ENCODE results near the gene NPY. TPM values are rescaled to one million over a fixed set of nuclear protein-coding genes. Genes with fewer than 3 reads are reported as not detected.

The NPY gene
- total and polyA plus RNA-seq, 4 donors: 0.47 TPM; not detected in 3

GRCh38 chr7:24325708-24326107 is 41.7 kb downstream of the NPY start:
- no peak for TF ChIP-seq GABPA (IDR thresholded peaks at IDR 0.05 in 1 of 2, conservative IDR thresholded peaks at IDR 0.05 in 1 of 2)
- no peak for TF ChIP-seq JUND (IDR thresholded peaks at IDR 0.05)
- TF ChIP-seq NR2F2 (IDR thresholded peaks at IDR 0.05): no peak
- no peak for TF ChIP-seq ATF3 (IDR thresholded peaks at IDR 0.05)
- no peak for TF ChIP-seq ZBTB33 (IDR thresholded peaks at IDR 0.05)
- TF ChIP-seq CTCF (IDR thresholded peaks at IDR 0.05; ENCODE audit: low read depth, low read length, missing input control): no peak
- Histone ChIP-seq H3K36me3 (ENCODE audit: control insufficient read depth in 4 of 4, insufficient read depth in 3 of 4, low read depth in 1 of 4, low read length in 3 of 4) (no peaks in the 10 kb centered on the region), H3K27me3 (ENCODE audit: control insufficient read depth in 4 of 4, insufficient read depth in 4 of 4, low read length in 3 of 4) (no peaks in the 10 kb centered on the region), H3K4me1 (ENCODE audit: control insufficient read depth in 4 of 4, insufficient read depth in 4 of 4, low read length in 3 of 4) (no peaks in the 10 kb centered on the region), H3K27ac (ENCODE audit: low read depth in 1 of 2, low read length in 2 of 2) (no peak overlapping the region), H3K9me3 (ENCODE audit: control insufficient read depth in 4 of 4, low read length in 3 of 4) (no peaks in the 10 kb centered on the region), H3K9ac (ENCODE audit: low read depth in 1 of 2, low read length in 2 of 2) (no peak overlapping the region), H3K4me3 (ENCODE audit: low read depth in 1 of 3, low read length in 3 of 3) (no peak overlapping the region)
- WGBS: 81% methylated on average over 5 of the region's 5 CpGs
- DNase-seq (ENCODE audit: low spot score): no peak

GRCh38 chr7:24328050-24328449 is 44.1 kb downstream of the NPY start:
- Histone ChIP-seq H3K4me1 (ENCODE audit: control insufficient read depth in 4 of 4, insufficient read depth in 4 of 4, low read length in 3 of 4) (no peaks in the 10 kb centered on the region), H3K27ac (ENCODE audit: low read depth in 1 of 2, low read length in 2 of 2) (no peak overlapping the region), H3K4me3 (ENCODE audit: low read depth in 1 of 3, low read length in 3 of 3) (no peak overlapping the region), H3K9ac (ENCODE audit: low read depth in 1 of 2, low read length in 2 of 2) (no peak overlapping the region), H3K27me3 (ENCODE audit: control insufficient read depth in 4 of 4, insufficient read depth in 4 of 4, low read length in 3 of 4) (no peaks in the 10 kb centered on the region), H3K9me3 (ENCODE audit: control insufficient read depth in 4 of 4, low read length in 3 of 4) (no peaks in the 10 kb centered on the region), H3K36me3 (ENCODE audit: control insufficient read depth in 4 of 4, insufficient read depth in 3 of 4, low read depth in 1 of 4, low read length in 3 of 4) (no peaks in the 10 kb centered on the region)
- WGBS: 66% methylated on average over 5 of the region's 5 CpGs
- DNase-seq (ENCODE audit: low spot score): no peak
- TF ChIP-seq FOXA2 (IDR thresholded peaks at IDR 0.05): no peak
- no peak for TF ChIP-seq HNF4A (conservative IDR thresholded peaks at IDR 0.05)
- no peak for TF ChIP-seq ZBTB33 (IDR thresholded peaks at IDR 0.05)

GRCh38 chr7:24328894-24329293 is 44.9 kb downstream of the NPY start:
- Histone ChIP-seq H3K9me3 (ENCODE audit: control insufficient read depth in 4 of 4, low read length in 3 of 4) (no peaks in the 10 kb centered on the region), H3K36me3 (ENCODE audit: control insufficient read depth in 4 of 4, insufficient read depth in 3 of 4, low read depth in 1 of 4, low read length in 3 of 4) (no peaks in the 10 kb centered on the region), H3K9ac (ENCODE audit: low read depth in 1 of 2, low read length in 2 of 2) (no peak overlapping the region), H3K27me3 (ENCODE audit: control insufficient read depth in 4 of 4, insufficient read depth in 4 of 4, low read length in 3 of 4) (no peaks in the 10 kb centered on the region), H3K4me1 (ENCODE audit: control insufficient read depth in 4 of 4, insufficient read depth in 4 of 4, low read length in 3 of 4) (no peaks in the 10 kb centered on the region), H3K4me3 (ENCODE audit: low read depth in 1 of 3, low read length in 3 of 3) (no peak overlapping the region), H3K27ac (ENCODE audit: low read depth in 1 of 2, low read length in 2 of 2) (no peak overlapping the region)
- DNase-seq (ENCODE audit: low spot score): no peak
- WGBS: 88% methylated on average over 2 of the region's 2 CpGs
- TF ChIP-seq TAF1 (conservative IDR thresholded peaks at IDR 0.05) (no peak), JUND (IDR thresholded peaks at IDR 0.05) (no peak), CTCF (IDR thresholded peaks at IDR 0.05; ENCODE audit: low read depth, low read length, missing input control) (no peak), ATF3 (IDR thresholded peaks at IDR 0.05) (no peak), RAD21 (IDR thresholded peaks at IDR 0.05) (no peak), FOXA2 (IDR thresholded peaks at IDR 0.05) (no peak), HNF4A (conservative IDR thresholded peaks at IDR 0.05) (no peak), RXRA (IDR thresholded peaks at IDR 0.05) (no peak)

Data from liver (tissue), 9 donors.